ENCODE data around the gene SHC4.

SHC4 gene

GRCh38 chr15:48825075-48825474, 138.6 kb downstream of the SHC4 start:
- DNase-seq (no peak), ATAC-seq (no peak)
- no peaks in the 10 kb centered on the region for H3K4me1 Mint-ChIP-seq
- peak overlapping the region in 1 of 2 donors; percentile 49 for H3K27ac Mint-ChIP-seq
- H3K9me3 Mint-ChIP-seq, result no peaks in the 10 kb centered on the region
- no peak overlapping the region for H3K4me3 Mint-ChIP-seq
- H3K27me3 Mint-ChIP-seq, result no peaks in the 10 kb centered on the region

DNA sequence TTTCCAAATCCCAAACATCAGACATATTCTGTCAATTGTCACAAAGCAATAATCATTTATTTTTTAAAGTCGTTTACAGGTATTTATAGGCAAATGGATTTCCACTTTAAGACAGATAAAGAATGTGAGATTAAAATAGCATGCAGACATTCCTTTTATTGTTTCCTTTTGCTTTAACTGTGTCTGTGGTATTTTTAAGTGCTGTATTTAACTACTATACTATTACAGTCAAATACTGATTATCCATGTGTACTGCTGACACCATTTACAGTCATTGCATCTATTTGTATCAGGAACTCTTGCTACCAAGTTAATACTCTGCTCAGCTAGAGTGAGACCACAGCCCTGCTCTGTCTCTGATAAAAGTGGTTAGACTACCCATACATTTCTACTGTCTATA, 140.0 kb downstream of the SHC4 start:
- H3K27ac Mint-ChIP-seq, result no peak overlapping the region
- no peak overlapping the region for H3K4me3 Mint-ChIP-seq
- DNase-seq (no peak), ATAC-seq (no peak)
- no peaks in the 10 kb centered on the region for H3K27me3 Mint-ChIP-seq
- no peaks in the 10 kb centered on the region for H3K4me1 Mint-ChIP-seq
- no peaks in the 10 kb centered on the region for H3K9me3 Mint-ChIP-seq

- H3K9me3 Mint-ChIP-seq, result no peaks in the 10 kb centered on the region
- H3K27me3 Mint-ChIP-seq, result no peaks in the 10 kb centered on the region
- DNase-seq, result no peak
- H3K27ac Mint-ChIP-seq, result peak overlapping the region in 1 of 2 donors; percentile 86
- H3K4me3 Mint-ChIP-seq, result no peak overlapping the region
- no peak for ATAC-seq
- no peaks in the 10 kb centered on the region for H3K4me1 Mint-ChIP-seq
Observed at GRCh38 chr15:48823237-48823636, 140.5 kb downstream of the SHC4 start.

- no peaks in the 10 kb centered on the region for H3K9me3 Mint-ChIP-seq
- H3K4me1 Mint-ChIP-seq, result peaks cover 20% of the 10 kb centered on the region
- no peak overlapping the region for H3K4me3 Mint-ChIP-seq
- no peak for ATAC-seq
- peaks cover 16% of the 10 kb centered on the region for H3K27me3 Mint-ChIP-seq
- no peak for DNase-seq
- no peak overlapping the region for H3K27ac Mint-ChIP-seq
Observed at GRCh38 chr15:48814286-48814685, 149.4 kb downstream of the SHC4 start.

- H3K4me1 Mint-ChIP-seq, result peaks cover 34% of the 10 kb centered on the region
- no peak for DNase-seq
- H3K4me3 Mint-ChIP-seq, result peak overlapping the region; percentile 96 to 99
- H3K27me3 Mint-ChIP-seq, result peaks cover 16% of the 10 kb centered on the region
- ATAC-seq, result no peak
- H3K9me3 Mint-ChIP-seq, result no peaks in the 10 kb centered on the region
- H3K27ac Mint-ChIP-seq, result no peak overlapping the region
Observed at GRCh38 chr15:48811325-48811958, 152.3 kb downstream of the SHC4 start.

DNA sequence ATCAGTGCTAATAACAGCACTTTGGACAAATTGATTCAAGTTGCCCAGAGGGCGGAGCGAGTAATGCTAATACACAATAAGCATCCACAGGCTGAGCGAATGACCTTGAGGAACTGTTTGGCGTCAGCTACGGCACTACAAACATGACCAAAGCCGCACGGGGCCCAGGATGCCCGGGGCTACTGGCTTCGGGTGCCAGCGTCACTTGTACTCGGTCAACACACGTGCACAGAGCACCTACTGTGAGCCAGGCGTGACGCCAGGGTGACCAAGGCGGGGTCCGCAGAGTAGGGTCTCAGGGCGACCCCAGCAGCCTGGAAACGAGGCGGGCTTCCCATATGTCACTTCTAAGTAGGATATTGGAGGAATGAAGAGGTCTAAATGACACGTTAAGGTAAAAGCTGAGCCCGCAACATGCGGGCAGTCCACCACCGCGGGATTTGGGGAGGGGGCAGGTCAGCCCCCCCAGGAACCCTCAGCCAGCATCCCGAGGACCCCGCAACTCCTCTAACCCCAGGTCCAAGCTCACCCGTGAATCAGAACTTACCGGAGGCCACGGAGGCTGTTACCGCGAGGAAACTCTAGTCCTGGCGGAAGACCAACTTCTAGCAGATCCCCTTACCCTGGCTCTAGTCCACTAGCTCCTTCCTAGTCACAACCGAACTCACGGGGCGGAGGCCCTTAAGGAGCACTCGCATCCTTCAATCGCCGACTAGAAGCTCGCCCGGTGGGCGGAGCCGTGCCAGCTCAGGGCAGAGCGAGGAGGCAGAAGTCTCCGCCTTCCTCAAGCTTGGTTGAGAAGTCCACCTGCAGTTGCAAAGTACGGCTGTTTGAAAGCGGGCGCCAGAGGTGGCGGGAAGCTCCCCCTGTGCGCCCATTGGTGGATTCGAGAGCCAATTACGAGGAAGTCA, 153.1 kb downstream of the SHC4 start, which contains the start of gene CEP152:
CEP152 (minus strand) TSS at position 656 of the 911 bp plus-strand sequence. CDS start 5,420 bp downstream, outside the sequence.
- peak within 1 kb of the TSS; percentile 96 to 99 for H3K4me3 Mint-ChIP-seq

DNA sequence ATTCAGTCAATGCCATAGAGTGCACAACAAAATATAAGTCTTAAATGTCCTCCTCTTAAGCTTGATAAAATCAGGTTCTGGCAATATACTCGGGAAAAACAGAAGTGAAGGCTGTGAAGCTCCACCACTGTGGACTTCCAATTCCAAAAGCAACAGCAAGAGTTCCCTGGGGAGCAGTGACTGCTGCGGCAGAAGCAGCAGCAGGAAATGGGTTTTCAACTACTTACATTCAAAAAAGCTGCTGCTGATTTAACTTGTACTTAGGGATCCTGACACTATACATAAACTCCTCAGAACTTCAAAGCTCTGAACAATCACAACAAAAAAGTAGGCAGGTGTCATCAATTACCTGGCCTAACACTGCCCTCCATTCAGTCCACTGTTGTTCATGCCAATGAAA, 157.6 kb downstream of the SHC4 start:
- no peaks in the 10 kb centered on the region for H3K9me3 Mint-ChIP-seq
- DNase-seq, result no peak
- H3K4me1 Mint-ChIP-seq, result peaks cover 25% of the 10 kb centered on the region
- H3K4me3 Mint-ChIP-seq, result no peak overlapping the region
- H3K27me3 Mint-ChIP-seq, result no peaks in the 10 kb centered on the region
- ATAC-seq, result no peak
- H3K27ac Mint-ChIP-seq, result no peak overlapping the region

More for the DNA sequence above, 153.1 kb downstream of the SHC4 start, which contains the start of gene CEP152:
- peaks cover 37% of the 10 kb centered on the region for H3K4me1 Mint-ChIP-seq
- H3K27ac Mint-ChIP-seq, result peak within 1 kb of the TSS; percentile 98
- peak; percentile 97 for ATAC-seq
- peaks cover 16% of the 10 kb centered on the region for H3K27me3 Mint-ChIP-seq
- peak; percentile 97 to 99 for DNase-seq
- H3K9me3 Mint-ChIP-seq, result no peaks in the 10 kb centered on the region

GRCh38 chr15:48805591-48805990, 158.1 kb downstream of the SHC4 start:
- Mint-ChIP-seq H3K9me3 (no peaks in the 10 kb centered on the region), H3K27me3 (no peaks in the 10 kb centered on the region), H3K27ac (no peak overlapping the region), H3K4me1 (peaks cover 25% of the 10 kb centered on the region), H3K4me3 (no peak overlapping the region)
- DNase-seq (no peak), ATAC-seq (no peak)

DNA sequence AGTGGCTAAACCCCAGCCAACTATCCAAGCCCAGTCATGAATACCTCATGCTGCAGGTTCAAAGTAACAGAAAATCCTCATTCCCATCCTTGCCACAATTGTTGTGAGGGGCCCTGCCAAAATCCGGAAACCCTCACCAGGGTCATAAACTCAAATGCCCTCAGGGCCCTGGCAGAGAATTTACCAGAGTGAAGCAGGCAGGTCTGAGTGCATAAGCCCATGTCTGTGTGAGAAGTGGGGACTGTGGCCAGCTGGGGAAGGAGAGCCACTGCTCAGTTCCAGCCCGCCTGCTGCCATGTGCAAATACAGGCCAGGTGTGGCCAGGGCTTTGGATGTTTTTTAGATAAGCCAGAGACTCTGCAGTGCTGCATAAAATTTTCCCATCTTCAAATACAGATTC, 159.8 kb downstream of the SHC4 start:
- Mint-ChIP-seq H3K4me1 (peaks cover 13% of the 10 kb centered on the region), H3K9me3 (no peaks in the 10 kb centered on the region), H3K27ac (no peak overlapping the region), H3K27me3 (no peaks in the 10 kb centered on the region), H3K4me3 (no peak overlapping the region)
- no peak for ATAC-seq
- DNase-seq, result no peak

DNA sequence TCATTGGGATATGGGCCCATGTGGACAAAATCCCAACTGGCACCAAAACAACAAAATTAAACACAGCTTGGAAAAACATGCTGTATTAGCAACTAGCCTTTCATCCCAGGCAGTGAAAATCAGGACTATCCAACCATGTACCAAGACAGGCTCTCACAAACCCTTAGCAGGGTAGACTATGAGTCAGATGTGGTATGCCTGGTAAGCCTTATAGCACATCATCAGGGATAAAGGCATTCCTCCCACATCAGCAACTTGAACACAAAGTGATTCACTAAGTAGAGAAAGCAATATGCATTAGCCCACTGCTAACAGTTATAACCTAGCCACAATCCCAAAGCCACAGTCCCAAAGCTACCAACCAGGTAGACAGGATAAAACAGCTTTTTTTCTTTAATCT, 160.9 kb downstream of the SHC4 start:
- no peak for DNase-seq

GRCh38 chr15:48802257-48802656, 161.5 kb downstream of the SHC4 start:
- no peaks in the 10 kb centered on the region for H3K9me3 Mint-ChIP-seq
- H3K4me1 Mint-ChIP-seq, result peaks cover 17% of the 10 kb centered on the region
- H3K27ac Mint-ChIP-seq, result no peak overlapping the region
- no peak overlapping the region for H3K4me3 Mint-ChIP-seq
- no peak for DNase-seq
- no peaks in the 10 kb centered on the region for H3K27me3 Mint-ChIP-seq
- ATAC-seq, result no peak

More for the DNA sequence above, 160.9 kb downstream of the SHC4 start:
- Mint-ChIP-seq H3K27ac (no peak overlapping the region), H3K4me1 (peaks cover 11% of the 10 kb centered on the region), H3K9me3 (no peaks in the 10 kb centered on the region), H3K27me3 (no peaks in the 10 kb centered on the region), H3K4me3 (no peak overlapping the region)
- peak; percentile 69 for ATAC-seq

GRCh38 chr15:48800811-48801455, 162.8 kb downstream of the SHC4 start:
- no peak overlapping the region for H3K27ac Mint-ChIP-seq
- no peak for DNase-seq
- peaks cover 8% of the 10 kb centered on the region for H3K4me1 Mint-ChIP-seq

GRCh38 chr15:48800245-48800644, 163.5 kb downstream of the SHC4 start:
- Mint-ChIP-seq H3K27ac (no peak overlapping the region), H3K9me3 (no peaks in the 10 kb centered on the region), H3K4me3 (no peak overlapping the region), H3K4me1 (peaks cover 8% of the 10 kb centered on the region), H3K27me3 (no peaks in the 10 kb centered on the region)
- ATAC-seq (no peak), DNase-seq (no peak)

More at GRCh38 chr15:48800811-48801455, 162.8 kb downstream of the SHC4 start:
- Mint-ChIP-seq H3K9me3 (no peaks in the 10 kb centered on the region), H3K27me3 (no peaks in the 10 kb centered on the region), H3K4me3 (no peak overlapping the region)
- ATAC-seq, result no peak

GRCh38 chr15:48798319-48798718, 165.4 kb downstream of the SHC4 start:
- Mint-ChIP-seq H3K27ac (peak overlapping the region in 1 of 2 donors; percentile 19), H3K27me3 (no peaks in the 10 kb centered on the region), H3K9me3 (no peaks in the 10 kb centered on the region), H3K4me3 (no peak overlapping the region), H3K4me1 (peaks cover 15% of the 10 kb centered on the region)
- DNase-seq (no peak), ATAC-seq (no peak)

GRCh38 chr15:48796930-48797329, 166.8 kb downstream of the SHC4 start:
- DNase-seq (no peak), ATAC-seq (peak; percentile 59)
- Mint-ChIP-seq H3K9me3 (no peaks in the 10 kb centered on the region), H3K4me3 (peak overlapping the region in 1 of 2 donors; percentile 2), H3K27ac (peak overlapping the region in 1 of 2 donors; percentile 13), H3K27me3 (no peaks in the 10 kb centered on the region), H3K4me1 (peaks cover 15% of the 10 kb centered on the region)
